ENCODE data around the gene KLF13. TPM values are rescaled to one million over a fixed set of nuclear protein-coding genes. Genes with fewer than 3 reads are reported as not detected.

The KLF13 gene
- total and polyA plus RNA-seq, 10 of the 15 experiments (the other 5 are each of a cell fraction or from before 2014, with no cell fraction given) = 20.3 to 109 (median 51.4) TPM

DNA sequence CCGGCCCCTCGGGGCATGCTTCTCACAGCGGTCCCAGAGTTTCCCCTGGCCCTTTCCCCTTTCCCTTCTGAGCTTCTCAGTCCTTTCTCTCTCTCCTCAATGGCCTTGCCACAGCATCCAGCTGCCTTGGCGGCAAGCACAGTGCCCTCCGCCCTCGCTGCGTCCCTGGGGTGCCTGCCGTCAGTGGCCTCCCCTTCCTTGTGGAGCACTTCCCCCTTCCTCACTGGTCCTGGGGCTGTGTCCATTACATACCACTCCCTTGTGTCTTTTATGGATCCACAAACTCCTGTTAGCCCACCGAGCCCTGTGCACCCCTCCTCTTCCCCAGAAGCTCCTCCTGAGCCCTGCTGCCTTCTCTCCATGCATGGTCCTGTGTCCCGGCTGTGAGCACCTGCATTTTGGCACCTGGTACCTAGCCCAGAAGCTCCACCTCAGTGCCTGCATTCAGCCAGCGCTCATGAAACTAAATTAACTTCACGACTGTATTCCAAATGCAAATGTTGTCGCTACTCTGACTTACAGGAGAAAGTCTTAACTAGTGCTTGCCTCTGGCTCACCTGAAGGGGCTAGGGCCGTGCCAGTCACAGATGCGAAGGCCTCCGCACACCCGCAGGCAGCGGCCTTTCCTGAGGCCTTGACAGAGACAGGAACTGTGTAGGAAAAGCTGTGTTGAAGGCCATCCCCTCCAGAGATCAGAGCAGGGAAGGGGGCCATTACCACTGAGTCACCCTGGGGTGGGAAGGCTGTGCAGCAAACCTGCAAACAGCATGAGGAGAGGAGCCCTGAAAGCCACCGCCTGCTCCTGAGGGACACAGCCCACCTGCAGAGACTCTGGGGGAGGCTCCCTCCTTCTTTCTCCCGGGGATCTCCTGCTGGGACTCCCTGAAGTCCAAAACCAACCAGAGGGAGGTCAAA, 19.1 kb upstream of the KLF13 start:
- SMC1A ChIA-PET (ENCODE audit: uncharacterized antibody, unreplicated experiment) = interaction anchor here (0.8 to 2.3 kb wide), 10 partner anchors 9 to 127 kb away, joined by 3 to 8 read pairs (median 5); no protein-coding TSS in a partner anchor

More for the DNA sequence above, 19.1 kb upstream of the KLF13 start:
- in situ Hi-C loops (cut with MboI) = no loop called here
- no TSS peak for BruUV-seq (replicated peaks)
- intact Hi-C loops (cut with micrococcal nuclease; ENCODE audit: unreplicated experiment) = loop anchor here (5.0 kb wide), 1 partner anchor 40 kb away; no protein-coding TSS in a partner anchor
- 56% methylated on average over 20 of the region's 20 CpGs for WGBS (ENCODE audit: insufficient coverage, insufficient replicate concordance, low lambda C conversion rate, missing lambda C conversion rate)
- Histone ChIP-seq H3K4me2 (ENCODE audit: control insufficient read depth, insufficient read depth) (peak overlapping the region; percentile 17; the same call in 1 of the 2 replicates), H3K9ac (ENCODE audit: control insufficient read depth, insufficient read depth, low read length) (no peak overlapping the region), H3K27ac (ENCODE audit: control insufficient read depth, insufficient read depth) (no peak overlapping the region), H3K79me2 (ENCODE audit: control insufficient read depth, insufficient read depth, low read length) (no peaks in the 10 kb centered on the region), H3K27me3 (replicated peaks in 1 of 2; ENCODE audit: control insufficient read depth in 2 of 2, insufficient read depth in 2 of 2, low read length in 1 of 2) (no peaks in the 10 kb centered on the region; a peak in 1 of 4 replicates), H3K4me1 (ENCODE audit: control insufficient read depth, insufficient read depth, low read length) (peaks cover 28% of the 10 kb centered on the region), H3K4me3 (no peak overlapping the region), H3K9me3 (replicated peaks; ENCODE audit: control insufficient read depth, insufficient read depth, low read length) (no peaks in the 10 kb centered on the region), H4K20me1 (ENCODE audit: control insufficient read depth, insufficient read depth) (no peaks in the 10 kb centered on the region), H2AFZ (ENCODE audit: control insufficient read depth, low read depth, low read length) (no peak overlapping the region), H3K36me3 (ENCODE audit: control insufficient read depth in 2 of 2, insufficient read depth in 2 of 2, low read length in 1 of 2) (no peaks in the 10 kb centered on the region)
- DNase-seq (ENCODE audit: low read depth, low spot score) = no peak
- TF ChIP-seq TCF3 (IDR thresholded peaks at IDR 0.05; ENCODE audit: borderline replicate concordance, insufficient read depth, low read depth, low read length) (no peak), ASH2L (IDR thresholded peaks at IDR 0.05; ENCODE audit: borderline replicate concordance, low read depth) (no peak), EZH2 (IDR thresholded peaks at IDR 0.05; ENCODE audit: borderline replicate concordance, control insufficient read depth, low read depth, low read length) (no peak), STAT1 (conservative IDR thresholded peaks at IDR 0.05) (no peak), HDAC6 (IDR thresholded peaks at IDR 0.05; ENCODE audit: unreplicated experiment) (no peak), GABPA (IDR thresholded peaks at IDR 0.05; ENCODE audit: low read depth) (no peak), ZNF622 (IDR thresholded peaks at IDR 0.05) (no peak), KLF5 (IDR thresholded peaks at IDR 0.05; ENCODE audit: partially characterized antibody) (no peak), NR2F1 (conservative IDR thresholded peaks at IDR 0.05) (no peak), MEF2A (IDR thresholded peaks at IDR 0.05; ENCODE audit: insufficient read depth, low read depth, low read length) (no peak), CREB1 (IDR thresholded peaks at IDR 0.05; ENCODE audit: low read depth) (no peak)
- TF ChIP-seq, protein P1, sequence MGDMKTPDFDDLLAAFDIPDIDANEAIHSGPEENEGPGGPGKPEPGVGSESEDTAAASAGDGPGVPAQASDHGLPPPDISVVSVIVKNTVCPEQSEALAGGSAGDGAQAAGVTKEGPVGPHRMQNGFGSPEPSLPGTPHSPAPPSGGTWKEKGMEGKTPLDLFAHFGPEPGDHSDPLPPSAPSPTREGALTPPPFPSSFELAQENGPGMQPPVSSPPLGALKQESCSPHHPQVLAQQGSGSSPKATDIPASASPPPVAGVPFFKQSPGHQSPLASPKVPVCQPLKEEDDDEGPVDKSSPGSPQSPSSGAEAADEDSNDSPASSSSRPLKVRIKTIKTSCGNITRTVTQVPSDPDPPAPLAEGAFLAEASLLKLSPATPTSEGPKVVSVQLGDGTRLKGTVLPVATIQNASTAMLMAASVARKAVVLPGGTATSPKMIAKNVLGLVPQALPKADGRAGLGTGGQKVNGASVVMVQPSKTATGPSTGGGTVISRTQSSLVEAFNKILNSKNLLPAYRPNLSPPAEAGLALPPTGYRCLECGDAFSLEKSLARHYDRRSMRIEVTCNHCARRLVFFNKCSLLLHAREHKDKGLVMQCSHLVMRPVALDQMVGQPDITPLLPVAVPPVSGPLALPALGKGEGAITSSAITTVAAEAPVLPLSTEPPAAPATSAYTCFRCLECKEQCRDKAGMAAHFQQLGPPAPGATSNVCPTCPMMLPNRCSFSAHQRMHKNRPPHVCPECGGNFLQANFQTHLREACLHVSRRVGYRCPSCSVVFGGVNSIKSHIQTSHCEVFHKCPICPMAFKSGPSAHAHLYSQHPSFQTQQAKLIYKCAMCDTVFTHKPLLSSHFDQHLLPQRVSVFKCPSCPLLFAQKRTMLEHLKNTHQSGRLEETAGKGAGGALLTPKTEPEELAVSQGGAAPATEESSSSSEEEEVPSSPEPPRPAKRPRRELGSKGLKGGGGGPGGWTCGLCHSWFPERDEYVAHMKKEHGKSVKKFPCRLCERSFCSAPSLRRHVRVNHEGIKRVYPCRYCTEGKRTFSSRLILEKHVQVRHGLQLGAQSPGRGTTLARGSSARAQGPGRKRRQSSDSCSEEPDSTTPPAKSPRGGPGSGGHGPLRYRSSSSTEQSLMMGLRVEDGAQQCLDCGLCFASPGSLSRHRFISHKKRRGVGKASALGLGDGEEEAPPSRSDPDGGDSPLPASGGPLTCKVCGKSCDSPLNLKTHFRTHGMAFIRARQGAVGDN (IDR thresholded peaks at IDR 0.05) = no peak
- TF ChIP-seq, protein P2, sequence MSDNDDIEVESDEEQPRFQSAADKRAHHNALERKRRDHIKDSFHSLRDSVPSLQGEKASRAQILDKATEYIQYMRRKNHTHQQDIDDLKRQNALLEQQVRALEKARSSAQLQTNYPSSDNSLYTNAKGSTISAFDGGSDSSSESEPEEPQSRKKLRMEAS (IDR thresholded peaks at IDR 0.05; ENCODE audit: low read depth, low read length) = no peak
- no peak for ATAC-seq
- ChIA-PET CTCF (interaction anchor here (1.0 to 1.6 kb wide), 7 partner anchors 16 to 182 kb away, joined by 3 to 6 read pairs (median 3); no protein-coding TSS in a partner anchor), POLR2A (interaction anchor here (1.0 to 1.8 kb wide), 2 partner anchors 16 to 22 kb away, joined by 3 to 12 read pairs; no protein-coding TSS in a partner anchor), RAD21 (ENCODE audit: unreplicated experiment) (interaction anchor here (0.8 to 1.8 kb wide), 8 partner anchors 10 to 128 kb away, joined by 3 to 8 read pairs (median 5); partner anchors contain the start of gene KLF13)
- FAIRE-seq = no peak
